WTC11 (cell line): ENCODE data around the gene CYB561D2. TPM values are rescaled to one million over a fixed set of nuclear protein-coding genes. Genes with fewer than 3 reads are reported as not detected.

Experiments used
- CREM ChIP-seq: sonication (generic); formaldehyde crosslinking; IDR thresholded peaks from 2 replicates; pipeline ENCODE4 v1.8.1; 2022; ENCODE audit warnings: mild to moderate bottlenecking, missing genetic modification reagents, moderate library complexity
- ETV6 ChIP-seq: sonication (generic); formaldehyde crosslinking; IDR thresholded peaks from 2 replicates; pipeline ENCODE4 v1.8.1; 2022; ENCODE audit warnings: mild to moderate bottlenecking, missing genetic modification reagents
- FOXJ3 ChIP-seq: sonication (generic); formaldehyde crosslinking; IDR thresholded peaks from 2 replicates; pipeline ENCODE4 v1.9.0; 2021; ENCODE audit warnings: missing genetic modification reagents, mild to moderate bottlenecking, borderline replicate concordance
- FOXK1 ChIP-seq: sonication (generic); formaldehyde crosslinking; IDR thresholded peaks from 2 replicates; pipeline ENCODE4 v1.8.0; 2022; ENCODE audit warnings: mild to moderate bottlenecking, moderate library complexity, missing genetic modification reagents
- FOXP1 ChIP-seq: sonication (generic); formaldehyde crosslinking; IDR thresholded peaks from 2 replicates; pipeline ENCODE4 v1.8.0; 2022; ENCODE audit warnings: missing genetic modification reagents, mild to moderate bottlenecking, moderate library complexity, borderline replicate concordance
- GRHL2 ChIP-seq: fragments of 250-450 bp; sonication (Bioruptor Pico); IDR thresholded peaks from 2 replicates; pipeline ENCODE4 v1.8.0; 2022; ENCODE audit warnings: mild to moderate bottlenecking, moderate library complexity; ENCODE audit not compliant: insufficient replicate concordance, severe bottlenecking
- IRF2 ChIP-seq: sonication (generic); formaldehyde crosslinking; IDR thresholded peaks from 2 replicates; pipeline ENCODE4 v1.8.0; 2022; ENCODE audit warnings: low read depth, missing genetic modification reagents, borderline replicate concordance
- JUN ChIP-seq: sonication (generic); formaldehyde crosslinking; IDR thresholded peaks from 2 replicates; pipeline ENCODE4 v1.8.0; 2023; ENCODE audit warnings: mild to moderate bottlenecking, missing genetic modification reagents
- MYBL2 ChIP-seq: sonication (generic); formaldehyde crosslinking; IDR thresholded peaks from 2 replicates; pipeline ENCODE4 v1.8.1; 2023; ENCODE audit warnings: mild to moderate bottlenecking, moderate library complexity, missing genetic modification reagents
- NFATC4 ChIP-seq: fragments of 250-450 bp; sonication (Bioruptor Pico); IDR thresholded peaks from 2 replicates; pipeline ENCODE4 v1.9.0; 2021; ENCODE audit warnings: mild to moderate bottlenecking
- NFYB ChIP-seq: sonication (generic); formaldehyde crosslinking; conservative IDR thresholded peaks from 2 replicates; pipeline ENCODE4 v1.8.0; 2022; ENCODE audit warnings: low read depth, missing genetic modification reagents
- NR1H2 ChIP-seq: sonication (generic); formaldehyde crosslinking; IDR thresholded peaks from 2 replicates; pipeline ENCODE4 v1.9.0; 2021; ENCODE audit warnings: mild to moderate bottlenecking, moderate library complexity, missing genetic modification reagents
- PRRX2 ChIP-seq: fragments of 250-450 bp; sonication (Bioruptor Pico); IDR thresholded peaks from 2 replicates; pipeline ENCODE4 v1.8.0; 2021; ENCODE audit warnings: mild to moderate bottlenecking
- ZNF138 ChIP-seq: sonication (generic); formaldehyde crosslinking; conservative IDR thresholded peaks from 2 replicates; pipeline ENCODE4 v1.8.1; 2022; ENCODE audit warnings: mild to moderate bottlenecking, moderate library complexity, missing genetic modification reagents
- ZNF396 ChIP-seq: fragments of 250-450 bp; sonication (Bioruptor Pico); IDR thresholded peaks from 2 replicates; pipeline ENCODE4 v1.8.0; 2021; ENCODE audit warnings: mild to moderate bottlenecking, moderate library complexity, borderline replicate concordance
- ZNF671 ChIP-seq: fragments of 250-450 bp; sonication (Bioruptor Pico); IDR thresholded peaks from 2 replicates; pipeline ENCODE4 v1.8.0; 2021; ENCODE audit warnings: mild to moderate bottlenecking
- total RNA-seq: library from RNA; stranded (reverse); gene quantifications from 3 replicates; pipeline ENCODE4 v1.2.3, GENCODE V29; 2021
- TF ChIP-seq, protein P1 (sequence below): sonication (generic); formaldehyde crosslinking; IDR thresholded peaks from 2 replicates; pipeline ENCODE4 v1.8.0; 2022; ENCODE audit warnings: mild to moderate bottlenecking, missing genetic modification reagents
- TF ChIP-seq, protein P2 (sequence below): fragments of 250-450 bp; sonication (Bioruptor Pico); conservative IDR thresholded peaks from 2 replicates; pipeline ENCODE4 v1.9.0; 2021; ENCODE audit warnings: mild to moderate bottlenecking
- TF ChIP-seq, protein P3 (sequence below): sonication (generic); formaldehyde crosslinking; IDR thresholded peaks from 2 replicates; pipeline ENCODE4 v1.8.1; 2022; ENCODE audit warnings: missing genetic modification reagents, borderline replicate concordance
- TF ChIP-seq, protein P4 (sequence below): sonication (generic); formaldehyde crosslinking; conservative IDR thresholded peaks from 2 replicates; pipeline ENCODE4 v1.8.1; 2022; ENCODE audit warnings: mild to moderate bottlenecking, missing genetic modification reagents
- TF ChIP-seq, protein P5 (sequence below): fragments of 200-600 bp; IDR thresholded peaks from 2 replicates; pipeline ENCODE4 v1.8.0; 2022; ENCODE audit warnings: antibody characterized with exemption
- TF ChIP-seq, protein P6 (sequence below): fragments of 250-450 bp; sonication (Bioruptor Pico); IDR thresholded peaks from 2 replicates; pipeline ENCODE4 v2.1.2; 2022; ENCODE audit warnings: mild to moderate bottlenecking, moderate library complexity
- TF ChIP-seq, protein P7 (sequence below): sonication (generic); formaldehyde crosslinking; IDR thresholded peaks from 2 replicates; pipeline ENCODE4 v1.8.1; 2023; ENCODE audit warnings: mild to moderate bottlenecking, moderate library complexity, missing genetic modification reagents
- TF ChIP-seq, protein P8 (sequence below): sonication (generic); formaldehyde crosslinking; IDR thresholded peaks from 2 replicates; pipeline ENCODE4 v1.8.1; 2022; ENCODE audit warnings: mild to moderate bottlenecking, missing genetic modification reagents, moderate library complexity, borderline replicate concordance

CYB561D2 gene
- total RNA-seq, 1 experiment from 2014 or later = 9.8 TPM

DNA sequence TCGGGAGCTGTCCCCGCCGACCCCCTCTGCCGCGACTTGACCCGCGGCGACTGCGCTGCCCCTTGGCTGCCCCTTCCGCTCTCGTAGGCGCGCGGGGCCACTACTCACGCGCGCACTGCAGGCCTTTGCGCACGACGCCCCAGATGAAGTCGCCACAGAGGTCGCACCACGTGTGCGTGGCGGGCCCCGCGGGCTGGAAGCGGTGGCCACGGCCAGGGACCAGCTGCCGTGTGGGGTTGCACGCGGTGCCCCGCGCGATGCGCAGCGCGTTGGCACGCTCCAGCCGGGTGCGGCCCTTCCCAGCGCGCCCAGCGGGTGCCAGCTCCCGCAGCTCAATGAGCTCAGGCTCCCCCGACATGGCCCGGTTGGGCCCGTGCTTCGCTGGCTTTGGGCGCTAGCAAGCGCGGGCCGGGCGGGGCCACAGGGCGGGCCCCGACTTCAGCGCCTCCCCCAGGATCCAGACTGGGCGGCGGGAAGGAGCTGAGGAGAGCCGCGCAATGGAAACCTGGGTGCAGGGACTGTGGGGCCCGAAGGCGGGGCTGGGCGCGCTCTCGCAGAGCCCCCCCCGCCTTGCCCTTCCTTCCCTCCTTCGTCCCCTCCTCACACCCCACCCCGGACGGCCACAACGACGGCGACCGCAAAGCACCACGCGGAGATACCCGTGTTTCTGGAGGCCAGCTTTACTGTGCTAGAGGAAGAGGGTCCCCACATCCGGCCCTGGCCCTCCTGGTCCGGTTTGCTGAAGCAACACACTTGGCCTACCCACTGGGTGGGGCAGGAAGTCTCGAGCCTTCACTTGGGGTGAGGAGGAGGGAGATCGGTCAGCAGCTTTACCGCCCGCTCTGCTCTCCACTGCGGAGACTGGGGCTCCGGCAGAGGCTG lies 10.0 kb upstream of the CYB561D2 start, which contains the start of gene RASSF1 (continued):
- TF ChIP-seq, protein P1, sequence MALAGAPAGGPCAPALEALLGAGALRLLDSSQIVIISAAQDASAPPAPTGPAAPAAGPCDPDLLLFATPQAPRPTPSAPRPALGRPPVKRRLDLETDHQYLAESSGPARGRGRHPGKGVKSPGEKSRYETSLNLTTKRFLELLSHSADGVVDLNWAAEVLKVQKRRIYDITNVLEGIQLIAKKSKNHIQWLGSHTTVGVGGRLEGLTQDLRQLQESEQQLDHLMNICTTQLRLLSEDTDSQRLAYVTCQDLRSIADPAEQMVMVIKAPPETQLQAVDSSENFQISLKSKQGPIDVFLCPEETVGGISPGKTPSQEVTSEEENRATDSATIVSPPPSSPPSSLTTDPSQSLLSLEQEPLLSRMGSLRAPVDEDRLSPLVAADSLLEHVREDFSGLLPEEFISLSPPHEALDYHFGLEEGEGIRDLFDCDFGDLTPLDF = no peak
- TF ChIP-seq PRRX2 (CRISPR knock-in tag) (no peak), NFATC4 (no peak), ZNF671 (CRISPR knock-in tag) (no peak), GRHL2 (CRISPR knock-in tag) (no peak), ETV6 (peak; percentile 40), NFYB (CRISPR knock-in tag) (no peak), MYBL2 (peak; percentile 85), FOXJ3 (CRISPR knock-in tag) (no peak), ZNF138 (CRISPR knock-in tag) (no peak), NR1H2 (CRISPR knock-in tag) (no peak), IRF2 (CRISPR knock-in tag) (no peak), FOXK1 (CRISPR knock-in tag) (no peak; the same call in 1 of the 2 replicates), CREM (CRISPR knock-in tag) (no peak), FOXP1 (CRISPR knock-in tag) (peak; percentile 76), ZNF396 (CRISPR knock-in tag) (no peak), JUN (0 out of 2 replicates have a peak, but pooled peaks have one; percentile 56)
- TF ChIP-seq, protein P2, sequence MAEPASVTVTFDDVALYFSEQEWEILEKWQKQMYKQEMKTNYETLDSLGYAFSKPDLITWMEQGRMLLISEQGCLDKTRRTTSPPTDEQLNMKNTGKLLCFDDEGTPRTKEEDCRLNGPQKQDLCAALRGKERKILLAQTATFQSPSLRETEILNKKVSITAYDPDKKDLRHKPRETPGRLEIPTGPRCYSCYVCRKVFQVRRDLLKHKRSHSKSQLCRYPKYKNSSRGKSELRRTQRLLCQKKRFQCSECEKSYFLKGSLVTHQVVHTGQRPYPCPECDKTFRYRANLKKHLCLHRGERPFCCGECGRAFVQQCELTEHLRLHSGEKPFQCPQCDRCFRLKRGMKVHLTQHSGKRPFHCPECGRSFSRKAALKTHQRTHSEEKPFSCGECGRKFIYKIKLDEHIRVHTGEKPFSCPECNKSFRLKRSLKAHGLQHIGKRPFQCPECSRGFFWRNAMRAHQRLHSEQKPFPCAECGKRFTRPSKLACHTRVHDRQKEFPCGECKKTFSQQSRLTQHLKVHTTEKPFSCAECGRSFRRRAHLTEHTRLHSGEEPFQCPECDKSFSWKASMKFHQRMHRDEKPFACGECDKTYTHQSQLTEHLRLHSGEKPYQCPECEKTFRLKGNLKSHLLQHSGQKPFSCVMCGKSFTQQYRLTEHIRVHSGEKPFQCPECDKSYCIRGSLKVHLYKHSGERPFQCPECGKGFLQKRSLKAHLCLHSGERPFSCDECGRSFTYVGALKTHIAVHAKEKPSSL (CRISPR knock-in tag) = no peak
- TF ChIP-seq, protein P3, sequence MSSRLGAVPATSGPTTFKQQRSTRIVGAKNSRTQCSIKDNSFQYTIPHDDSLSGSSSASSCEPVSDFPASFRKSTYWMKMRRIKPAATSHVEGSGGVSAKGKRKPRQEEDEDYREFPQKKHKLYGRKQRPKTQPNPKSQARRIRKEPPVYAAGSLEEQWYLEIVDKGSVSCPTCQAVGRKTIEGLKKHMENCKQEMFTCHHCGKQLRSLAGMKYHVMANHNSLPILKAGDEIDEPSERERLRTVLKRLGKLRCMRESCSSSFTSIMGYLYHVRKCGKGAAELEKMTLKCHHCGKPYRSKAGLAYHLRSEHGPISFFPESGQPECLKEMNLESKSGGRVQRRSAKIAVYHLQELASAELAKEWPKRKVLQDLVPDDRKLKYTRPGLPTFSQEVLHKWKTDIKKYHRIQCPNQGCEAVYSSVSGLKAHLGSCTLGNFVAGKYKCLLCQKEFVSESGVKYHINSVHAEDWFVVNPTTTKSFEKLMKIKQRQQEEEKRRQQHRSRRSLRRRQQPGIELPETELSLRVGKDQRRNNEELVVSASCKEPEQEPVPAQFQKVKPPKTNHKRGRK (CRISPR knock-in tag) = no peak
- TF ChIP-seq, protein P4, sequence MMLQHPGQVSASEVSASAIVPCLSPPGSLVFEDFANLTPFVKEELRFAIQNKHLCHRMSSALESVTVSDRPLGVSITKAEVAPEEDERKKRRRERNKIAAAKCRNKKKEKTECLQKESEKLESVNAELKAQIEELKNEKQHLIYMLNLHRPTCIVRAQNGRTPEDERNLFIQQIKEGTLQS (CRISPR knock-in tag) = no peak
- TF ChIP-seq, protein P5, sequence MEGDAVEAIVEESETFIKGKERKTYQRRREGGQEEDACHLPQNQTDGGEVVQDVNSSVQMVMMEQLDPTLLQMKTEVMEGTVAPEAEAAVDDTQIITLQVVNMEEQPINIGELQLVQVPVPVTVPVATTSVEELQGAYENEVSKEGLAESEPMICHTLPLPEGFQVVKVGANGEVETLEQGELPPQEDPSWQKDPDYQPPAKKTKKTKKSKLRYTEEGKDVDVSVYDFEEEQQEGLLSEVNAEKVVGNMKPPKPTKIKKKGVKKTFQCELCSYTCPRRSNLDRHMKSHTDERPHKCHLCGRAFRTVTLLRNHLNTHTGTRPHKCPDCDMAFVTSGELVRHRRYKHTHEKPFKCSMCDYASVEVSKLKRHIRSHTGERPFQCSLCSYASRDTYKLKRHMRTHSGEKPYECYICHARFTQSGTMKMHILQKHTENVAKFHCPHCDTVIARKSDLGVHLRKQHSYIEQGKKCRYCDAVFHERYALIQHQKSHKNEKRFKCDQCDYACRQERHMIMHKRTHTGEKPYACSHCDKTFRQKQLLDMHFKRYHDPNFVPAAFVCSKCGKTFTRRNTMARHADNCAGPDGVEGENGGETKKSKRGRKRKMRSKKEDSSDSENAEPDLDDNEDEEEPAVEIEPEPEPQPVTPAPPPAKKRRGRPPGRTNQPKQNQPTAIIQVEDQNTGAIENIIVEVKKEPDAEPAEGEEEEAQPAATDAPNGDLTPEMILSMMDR = no peak
- TF ChIP-seq, protein P6, sequence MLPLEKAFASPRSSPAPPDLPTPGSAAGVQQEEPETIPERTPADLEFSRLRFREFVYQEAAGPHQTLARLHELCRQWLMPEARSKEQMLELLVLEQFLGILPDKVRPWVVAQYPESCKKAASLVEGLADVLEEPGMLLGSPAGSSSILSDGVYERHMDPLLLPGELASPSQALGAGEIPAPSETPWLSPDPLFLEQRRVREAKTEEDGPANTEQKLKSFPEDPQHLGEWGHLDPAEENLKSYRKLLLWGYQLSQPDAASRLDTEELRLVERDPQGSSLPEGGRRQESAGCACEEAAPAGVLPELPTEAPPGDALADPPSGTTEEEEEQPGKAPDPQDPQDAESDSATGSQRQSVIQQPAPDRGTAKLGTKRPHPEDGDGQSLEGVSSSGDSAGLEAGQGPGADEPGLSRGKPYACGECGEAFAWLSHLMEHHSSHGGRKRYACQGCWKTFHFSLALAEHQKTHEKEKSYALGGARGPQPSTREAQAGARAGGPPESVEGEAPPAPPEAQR = no peak
- TF ChIP-seq, protein P7, sequence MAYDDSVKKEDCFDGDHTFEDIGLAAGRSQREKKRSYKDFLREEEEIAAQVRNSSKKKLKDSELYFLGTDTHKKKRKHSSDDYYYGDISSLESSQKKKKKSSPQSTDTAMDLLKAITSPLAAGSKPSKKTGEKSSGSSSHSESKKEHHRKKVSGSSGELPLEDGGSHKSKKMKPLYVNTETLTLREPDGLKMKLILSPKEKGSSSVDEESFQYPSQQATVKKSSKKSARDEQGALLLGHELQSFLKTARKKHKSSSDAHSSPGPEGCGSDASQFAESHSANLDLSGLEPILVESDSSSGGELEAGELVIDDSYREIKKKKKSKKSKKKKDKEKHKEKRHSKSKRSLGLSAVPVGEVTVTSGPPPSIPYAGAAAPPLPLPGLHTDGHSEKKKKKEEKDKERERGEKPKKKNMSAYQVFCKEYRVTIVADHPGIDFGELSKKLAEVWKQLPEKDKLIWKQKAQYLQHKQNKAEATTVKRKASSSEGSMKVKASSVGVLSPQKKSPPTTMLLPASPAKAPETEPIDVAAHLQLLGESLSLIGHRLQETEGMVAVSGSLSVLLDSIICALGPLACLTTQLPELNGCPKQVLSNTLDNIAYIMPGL = no peak; the same call in 1 of the 2 replicates
- TF ChIP-seq, protein P8, sequence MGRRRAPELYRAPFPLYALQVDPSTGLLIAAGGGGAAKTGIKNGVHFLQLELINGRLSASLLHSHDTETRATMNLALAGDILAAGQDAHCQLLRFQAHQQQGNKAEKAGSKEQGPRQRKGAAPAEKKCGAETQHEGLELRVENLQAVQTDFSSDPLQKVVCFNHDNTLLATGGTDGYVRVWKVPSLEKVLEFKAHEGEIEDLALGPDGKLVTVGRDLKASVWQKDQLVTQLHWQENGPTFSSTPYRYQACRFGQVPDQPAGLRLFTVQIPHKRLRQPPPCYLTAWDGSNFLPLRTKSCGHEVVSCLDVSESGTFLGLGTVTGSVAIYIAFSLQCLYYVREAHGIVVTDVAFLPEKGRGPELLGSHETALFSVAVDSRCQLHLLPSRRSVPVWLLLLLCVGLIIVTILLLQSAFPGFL = no peak
